MCF 10A (cell line): Measurements from ENCODE around the gene ZNF598. TPM values are rescaled to one million over a fixed set of nuclear protein-coding genes. Genes with fewer than 3 reads are reported as not detected.

Experiments used
- BruUV-seq: library from RNA; stranded (reverse); fragments of 400-500 nt; replicated peaks from 2 replicates; lab custom pipeline; 2021; lab: Mats Ljungman, UMichigan
- CTCF ChIA-PET: fragments of 300-600 bp; sonication (Branson Sonifier 250); formaldehyde crosslinking; extraction: SDS; loops from one replicate; lab custom pipeline; 2021; ENCODE audit warnings: antibody characterized with exemption, inconsistent platforms; lab: Yijun Ruan, JAX
- POLR2A ChIA-PET: fragments of 300-600, 350-650 bp; sonication (Branson Sonifier 250); formaldehyde crosslinking; extraction: SDS; loops from one replicate; lab custom pipeline; 2020; ENCODE audit warnings: antibody characterized with exemption, inconsistent platforms; lab: Yijun Ruan, JAX
- DNase-seq: peaks from one replicate; pipeline ENCODE4 v3.0.0-alpha.2; 2018; ENCODE audit not compliant: unreplicated experiment
- H3K27ac Mint-ChIP-seq: one replicate; pipeline ENCODE4 v1.8.0; 2022; ENCODE audit warnings: mild to moderate bottlenecking, low read depth, mixed read lengths; ENCODE audit not compliant: unreplicated experiment
- H3K27me3 Mint-ChIP-seq: one replicate; pipeline ENCODE4 v1.8.0; 2022; ENCODE audit warnings: mixed read lengths; ENCODE audit not compliant: insufficient read depth, unreplicated experiment
- H3K36me3 Mint-ChIP-seq: one replicate; pipeline ENCODE4 v1.8.0; 2022; ENCODE audit warnings: mild to moderate bottlenecking, moderate library complexity, mixed read lengths; ENCODE audit not compliant: insufficient read depth, unreplicated experiment
- H3K4me1 Mint-ChIP-seq: one replicate; pipeline ENCODE4 v1.8.0; 2022; ENCODE audit warnings: mixed read lengths; ENCODE audit not compliant: insufficient read depth, unreplicated experiment
- H3K4me3 Mint-ChIP-seq: one replicate; pipeline ENCODE4 v1.8.0; 2022; ENCODE audit warnings: mild to moderate bottlenecking, moderate library complexity, mixed read lengths; ENCODE audit not compliant: unreplicated experiment
- H3K9me3 Mint-ChIP-seq: one replicate; pipeline ENCODE4 v1.8.0; 2022; ENCODE audit warnings: mixed read lengths; ENCODE audit not compliant: unreplicated experiment
- CTCF ChIP-seq: fragments of 200-600 bp; IDR thresholded peaks from one replicate; pipeline ENCODE4 v1.8.0; 2022; ENCODE audit warnings: antibody characterized with exemption, mild to moderate bottlenecking; ENCODE audit not compliant: unreplicated experiment
- intact Hi-C: fragments of 100-400 bp; cut with micrococcal nuclease; formaldehyde crosslinking; loops from 2 replicates; pipeline ENCODE4 v1.14.1; 2022
- total RNA-seq: library from RNA; stranded (reverse); gene quantifications from 2 replicates; pipeline ENCODE4 v1.2.3, GENCODE V29; 2022

The ZNF598 gene
- total RNA-seq, 1 experiment from 2014 or later, result 252 TPM

GRCh38 chr16:2002406-2003230, 7.0 kb downstream of the ZNF598 start:
- DNase-seq, result no peak
- Mint-ChIP-seq H3K27ac (no peak overlapping the region), H3K9me3 (no peaks in the 10 kb centered on the region), H3K27me3 (no peaks in the 10 kb centered on the region), H3K4me3 (no peak overlapping the region), H3K4me1 (peaks cover 14% of the 10 kb centered on the region), H3K36me3 (peaks cover 62% of the 10 kb centered on the region)
- no TSS peak for BruUV-seq
- TF ChIP-seq CTCF, result no peak
- CTCF ChIA-PET, result interaction anchor here (0.6 to 2.8 kb wide), 8 partner anchors 12 to 396 kb away, joined by 3 to 13 read pairs (median 4); partner anchors contain the start of gene NDUFB10
- intact Hi-C loops, result no loop called here
- POLR2A ChIA-PET, result interaction anchor here (0.6 to 2.5 kb wide), 5 partner anchors 9 to 832 kb away, joined by 3 to 18 read pairs (median 4); partner anchors contain the start of gene RPS2

- Mint-ChIP-seq H3K4me3 (no peak overlapping the region), H3K4me1 (peaks cover 9% of the 10 kb centered on the region), H3K27me3 (no peaks in the 10 kb centered on the region), H3K36me3 (peaks cover 69% of the 10 kb centered on the region), H3K27ac (no peak overlapping the region), H3K9me3 (no peaks in the 10 kb centered on the region)
- intact Hi-C loops, result no loop called here
- POLR2A ChIA-PET, result interaction anchor here (1.2 to 1.7 kb wide), 2 partner anchors 13 kb away, joined by 3 to 4 read pairs; no protein-coding TSS in a partner anchor
- no peak for TF ChIP-seq CTCF
- CTCF ChIA-PET, result interaction anchor here (0.7 to 0.8 kb wide), 2 partner anchors 66 to 395 kb away, joined by 3 to 4 read pairs; no protein-coding TSS in a partner anchor
- BruUV-seq, result no TSS peak
- DNase-seq, result no peak
These were observed 7.9 kb downstream of the ZNF598 start for GRCh38 chr16:2001456-2002355.

- H3K27ac Mint-ChIP-seq, result no peak overlapping the region
- POLR2A ChIA-PET, result interaction anchor here (1.2 kb wide), 1 partner anchor 13 kb away, joined by 3 read pairs; no protein-coding TSS in a partner anchor
- H3K27me3 Mint-ChIP-seq, result no peaks in the 10 kb centered on the region
- intact Hi-C loops, result no loop called here
- H3K4me1 Mint-ChIP-seq, result peaks cover 2% of the 10 kb centered on the region
- CTCF ChIA-PET, result no interaction called here
- no peaks in the 10 kb centered on the region for H3K9me3 Mint-ChIP-seq
- H3K36me3 Mint-ChIP-seq, result peaks cover 67% of the 10 kb centered on the region
- no peak for TF ChIP-seq CTCF
- H3K4me3 Mint-ChIP-seq, result no peak overlapping the region
- DNase-seq, result no peak
- no TSS peak for BruUV-seq
These were observed 8.6 kb downstream of the ZNF598 start for GRCh38 chr16:2001035-2001434.
